HEK293 (cell line): ENCODE results near the gene GFOD1.

Experiments used
- CTCF ChIA-PET: fragments of 350-600 bp; formaldehyde crosslinking; extraction: SDS; loops from one replicate; lab custom pipeline; 2021; ENCODE audit warnings: antibody characterized with exemption; lab: Yijun Ruan, JAX
- POLR2A ChIA-PET: fragments of 300-600 bp; formaldehyde crosslinking; extraction: SDS; loops from one replicate; lab custom pipeline; 2020; ENCODE audit warnings: antibody characterized with exemption, inconsistent platforms; lab: Yijun Ruan, JAX
- H3K27ac ChIP-seq: fragments of 200-500 bp; sonication (Bioruptor generic); 2 replicates; pipeline ENCODE4 v1.5.1; 2014; ENCODE audit warnings: low read depth, low read length, control low read depth, inconsistent platforms; ENCODE audit errors: extremely low read depth
- H3K36me3 ChIP-seq, 2 experiments: fragments of 200-500 bp in 1 of 2; sonication (Bioruptor generic) in 1 of 2; 1 replicate in 1 of 2; 2 replicates in 1 of 2; pipeline ENCODE4 v1.5.1; 2014 to 2017; ENCODE audit warnings: inconsistent platforms in 2 of 2, low read length in 2 of 2; ENCODE audit not compliant: control insufficient read depth in 2 of 2, insufficient read depth in 1 of 2
- H3K4me1 ChIP-seq: fragments of 200-500 bp; sonication (Bioruptor generic); 2 replicates; pipeline ENCODE4 v1.5.1; 2014; ENCODE audit warnings: mild to moderate bottlenecking, low read length, inconsistent platforms; ENCODE audit not compliant: control insufficient read depth, insufficient read depth
- H3K4me3 ChIP-seq: 2 replicates; pipeline ENCODE4 v1.5.1; 2011; ENCODE audit warnings: low read depth, mild to moderate bottlenecking, control low read depth, low read length, moderate library complexity
- H3K9me3 ChIP-seq: fragments of 200-500 bp; sonication (Bioruptor generic); 2 replicates; pipeline ENCODE4 v1.5.1; 2014; ENCODE audit warnings: low read depth, low read length, inconsistent platforms; ENCODE audit not compliant: control insufficient read depth, insufficient read depth
- EGR2 ChIP-seq: fragments of 450-650 bp; formaldehyde crosslinking; IDR thresholded peaks from 2 replicates; pipeline ENCODE4 v1.5.1; 2016; ENCODE audit warnings: low read depth, missing biosample characterization, missing genetic modification characterization
- MYNN ChIP-seq: fragments of 450-650 bp; formaldehyde crosslinking; IDR thresholded peaks from 2 replicates; pipeline ENCODE4 v1.5.1; 2016; ENCODE audit warnings: missing biosample characterization, missing genetic modification characterization, borderline replicate concordance
- PRDM1 ChIP-seq: fragments of 450-650 bp; formaldehyde crosslinking; IDR thresholded peaks from 2 replicates; pipeline ENCODE4; 2016; ENCODE audit warnings: missing biosample characterization, missing genetic modification characterization
- RBAK ChIP-seq: fragments of 450-650 bp; formaldehyde crosslinking; IDR thresholded peaks from 2 replicates; pipeline ENCODE4 v1.5.1; 2016; ENCODE audit warnings: missing biosample characterization, missing genetic modification characterization
- SCRT2 ChIP-seq: fragments of 450-650 bp; formaldehyde crosslinking; IDR thresholded peaks from 2 replicates; pipeline ENCODE4 v1.5.1; 2016; ENCODE audit warnings: missing biosample characterization, missing genetic modification characterization
- ZFP41 ChIP-seq: fragments of 450-650 bp; formaldehyde crosslinking; IDR thresholded peaks from 2 replicates; pipeline ENCODE4 v1.5.1; 2016; ENCODE audit warnings: missing biosample characterization, missing genetic modification characterization, borderline replicate concordance
- ZNF324 ChIP-seq: fragments of 450-650 bp; formaldehyde crosslinking; IDR thresholded peaks from 2 replicates; pipeline ENCODE4 v1.5.1; 2016; ENCODE audit warnings: missing biosample characterization, missing genetic modification characterization
- ZNF416 ChIP-seq: fragments of 450-650 bp; formaldehyde crosslinking; IDR thresholded peaks from 2 replicates; pipeline ENCODE4 v1.5.1; 2016; ENCODE audit warnings: missing biosample characterization, missing genetic modification characterization
- ZNF501 ChIP-seq: fragments of 450-650 bp; formaldehyde crosslinking; IDR thresholded peaks from 2 replicates; pipeline ENCODE4 v1.5.1; 2016; ENCODE audit warnings: missing biosample characterization, missing genetic modification characterization
- ZNF514 ChIP-seq: fragments of 450-650 bp; formaldehyde crosslinking; IDR thresholded peaks from 2 replicates; pipeline ENCODE4 v1.5.1; 2016; ENCODE audit warnings: missing biosample characterization, missing genetic modification characterization
- ZNF521 ChIP-seq: fragments of 450-650 bp; formaldehyde crosslinking; IDR thresholded peaks from 2 replicates; pipeline ENCODE4 v1.5.1; 2017; ENCODE audit warnings: missing biosample characterization, mild to moderate bottlenecking, missing genetic modification characterization
- ZNF530 ChIP-seq: fragments of 450-650 bp; formaldehyde crosslinking; IDR thresholded peaks from 2 replicates; pipeline ENCODE4 v1.5.1; 2016; ENCODE audit warnings: low read depth, missing biosample characterization, missing genetic modification characterization
- ZNF654 ChIP-seq: fragments of 450-650 bp; formaldehyde crosslinking; IDR thresholded peaks from 2 replicates; pipeline ENCODE4 v1.5.1; 2016; ENCODE audit warnings: low read depth, missing biosample characterization, missing genetic modification characterization
- TF ChIP-seq, protein P1 (sequence below): sonication (generic); formaldehyde crosslinking; IDR thresholded peaks from 2 replicates; pipeline ENCODE4 v1.8.1; 2022; ENCODE audit warnings: mild to moderate bottlenecking, moderate library complexity, missing genetic modification reagents
- TF ChIP-seq, protein P2 (sequence below): fragments of 450-650 bp; formaldehyde crosslinking; IDR thresholded peaks from 2 replicates; pipeline ENCODE4 v1.5.1; 2016; ENCODE audit warnings: missing biosample characterization, missing genetic modification characterization, borderline replicate concordance
- TF ChIP-seq, protein P3 (sequence below): fragments of 450-650 bp; formaldehyde crosslinking; IDR thresholded peaks from 2 replicates; pipeline ENCODE4 v1.5.1; 2016; ENCODE audit warnings: missing biosample characterization, missing genetic modification characterization
- TF ChIP-seq, protein P4 (sequence below): fragments of 450-650 bp; formaldehyde crosslinking; IDR thresholded peaks from 2 replicates; pipeline ENCODE4 v1.5.1; 2017; ENCODE audit warnings: missing biosample characterization, missing genetic modification characterization
- TF ChIP-seq, protein P5 (sequence below): fragments of 450-650 bp; formaldehyde crosslinking; IDR thresholded peaks from 2 replicates; pipeline ENCODE4 v1.5.1; 2016; ENCODE audit warnings: missing biosample characterization, missing genetic modification characterization
- TF ChIP-seq, protein P6 (sequence below): fragments of 450-650 bp; formaldehyde crosslinking; IDR thresholded peaks from 2 replicates; pipeline ENCODE4 v1.5.1; 2016; ENCODE audit warnings: missing biosample characterization, missing genetic modification characterization

GFOD1 gene

DNA sequence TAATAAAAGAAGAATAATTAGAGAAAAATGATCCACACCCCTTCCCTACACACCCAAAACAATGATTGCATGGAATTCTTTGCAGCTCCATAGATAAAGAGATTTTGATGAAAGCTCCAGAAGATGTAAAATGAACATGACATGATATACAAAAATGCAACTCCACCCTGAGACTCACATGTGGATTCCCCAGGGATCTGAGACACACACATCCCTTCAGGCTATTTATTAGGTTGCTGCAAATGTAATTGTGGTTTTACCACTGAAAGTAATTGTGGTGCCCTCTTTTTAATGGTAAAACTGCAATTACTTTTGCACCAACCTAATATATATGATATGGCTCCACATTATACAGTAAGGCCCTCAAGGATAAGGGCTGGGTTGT lies 118.7 kb downstream of the GFOD1 start:
- H3K9me3 ChIP-seq = no peaks in the 10 kb centered on the region
- TF ChIP-seq, protein P1, sequence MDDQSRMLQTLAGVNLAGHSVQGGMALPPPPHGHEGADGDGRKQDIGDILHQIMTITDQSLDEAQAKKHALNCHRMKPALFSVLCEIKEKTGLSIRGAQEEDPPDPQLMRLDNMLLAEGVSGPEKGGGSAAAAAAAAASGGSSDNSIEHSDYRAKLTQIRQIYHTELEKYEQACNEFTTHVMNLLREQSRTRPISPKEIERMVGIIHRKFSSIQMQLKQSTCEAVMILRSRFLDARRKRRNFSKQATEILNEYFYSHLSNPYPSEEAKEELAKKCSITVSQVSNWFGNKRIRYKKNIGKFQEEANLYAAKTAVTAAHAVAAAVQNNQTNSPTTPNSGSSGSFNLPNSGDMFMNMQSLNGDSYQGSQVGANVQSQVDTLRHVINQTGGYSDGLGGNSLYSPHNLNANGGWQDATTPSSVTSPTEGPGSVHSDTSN (CRISPR knock-in tag) = no peak
- no peak for TF ChIP-seq ZFP41 (tag by site-specific recombination)
- no peak for TF ChIP-seq ZNF521 (tag by site-specific recombination)
- TF ChIP-seq, protein P2, sequence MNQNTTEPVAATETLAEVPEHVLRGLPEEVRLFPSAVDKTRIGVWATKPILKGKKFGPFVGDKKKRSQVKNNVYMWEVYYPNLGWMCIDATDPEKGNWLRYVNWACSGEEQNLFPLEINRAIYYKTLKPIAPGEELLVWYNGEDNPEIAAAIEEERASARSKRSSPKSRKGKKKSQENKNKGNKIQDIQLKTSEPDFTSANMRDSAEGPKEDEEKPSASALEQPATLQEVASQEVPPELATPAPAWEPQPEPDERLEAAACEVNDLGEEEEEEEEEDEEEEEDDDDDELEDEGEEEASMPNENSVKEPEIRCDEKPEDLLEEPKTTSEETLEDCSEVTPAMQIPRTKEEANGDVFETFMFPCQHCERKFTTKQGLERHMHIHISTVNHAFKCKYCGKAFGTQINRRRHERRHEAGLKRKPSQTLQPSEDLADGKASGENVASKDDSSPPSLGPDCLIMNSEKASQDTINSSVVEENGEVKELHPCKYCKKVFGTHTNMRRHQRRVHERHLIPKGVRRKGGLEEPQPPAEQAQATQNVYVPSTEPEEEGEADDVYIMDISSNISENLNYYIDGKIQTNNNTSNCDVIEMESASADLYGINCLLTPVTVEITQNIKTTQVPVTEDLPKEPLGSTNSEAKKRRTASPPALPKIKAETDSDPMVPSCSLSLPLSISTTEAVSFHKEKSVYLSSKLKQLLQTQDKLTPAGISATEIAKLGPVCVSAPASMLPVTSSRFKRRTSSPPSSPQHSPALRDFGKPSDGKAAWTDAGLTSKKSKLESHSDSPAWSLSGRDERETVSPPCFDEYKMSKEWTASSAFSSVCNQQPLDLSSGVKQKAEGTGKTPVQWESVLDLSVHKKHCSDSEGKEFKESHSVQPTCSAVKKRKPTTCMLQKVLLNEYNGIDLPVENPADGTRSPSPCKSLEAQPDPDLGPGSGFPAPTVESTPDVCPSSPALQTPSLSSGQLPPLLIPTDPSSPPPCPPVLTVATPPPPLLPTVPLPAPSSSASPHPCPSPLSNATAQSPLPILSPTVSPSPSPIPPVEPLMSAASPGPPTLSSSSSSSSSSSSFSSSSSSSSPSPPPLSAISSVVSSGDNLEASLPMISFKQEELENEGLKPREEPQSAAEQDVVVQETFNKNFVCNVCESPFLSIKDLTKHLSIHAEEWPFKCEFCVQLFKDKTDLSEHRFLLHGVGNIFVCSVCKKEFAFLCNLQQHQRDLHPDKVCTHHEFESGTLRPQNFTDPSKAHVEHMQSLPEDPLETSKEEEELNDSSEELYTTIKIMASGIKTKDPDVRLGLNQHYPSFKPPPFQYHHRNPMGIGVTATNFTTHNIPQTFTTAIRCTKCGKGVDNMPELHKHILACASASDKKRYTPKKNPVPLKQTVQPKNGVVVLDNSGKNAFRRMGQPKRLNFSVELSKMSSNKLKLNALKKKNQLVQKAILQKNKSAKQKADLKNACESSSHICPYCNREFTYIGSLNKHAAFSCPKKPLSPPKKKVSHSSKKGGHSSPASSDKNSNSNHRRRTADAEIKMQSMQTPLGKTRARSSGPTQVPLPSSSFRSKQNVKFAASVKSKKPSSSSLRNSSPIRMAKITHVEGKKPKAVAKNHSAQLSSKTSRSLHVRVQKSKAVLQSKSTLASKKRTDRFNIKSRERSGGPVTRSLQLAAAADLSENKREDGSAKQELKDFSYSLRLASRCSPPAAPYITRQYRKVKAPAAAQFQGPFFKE (tag by site-specific recombination) = no peak
- no peak overlapping the region for H3K27ac ChIP-seq
- H3K4me1 ChIP-seq = peaks cover 10% of the 10 kb centered on the region
- ChIA-PET POLR2A (no interaction called here), CTCF (interaction anchor here (0.6 to 1.0 kb wide), 2 partner anchors 11 to 25 kb away, joined by 3 to 4 read pairs; no protein-coding TSS in a partner anchor)
- H3K4me3 ChIP-seq = no peak overlapping the region
- peaks cover 0 to 8% of the 10 kb centered on the region in 2 experiments; a peak in 2 of 3 replicates for H3K36me3 ChIP-seq

DNA sequence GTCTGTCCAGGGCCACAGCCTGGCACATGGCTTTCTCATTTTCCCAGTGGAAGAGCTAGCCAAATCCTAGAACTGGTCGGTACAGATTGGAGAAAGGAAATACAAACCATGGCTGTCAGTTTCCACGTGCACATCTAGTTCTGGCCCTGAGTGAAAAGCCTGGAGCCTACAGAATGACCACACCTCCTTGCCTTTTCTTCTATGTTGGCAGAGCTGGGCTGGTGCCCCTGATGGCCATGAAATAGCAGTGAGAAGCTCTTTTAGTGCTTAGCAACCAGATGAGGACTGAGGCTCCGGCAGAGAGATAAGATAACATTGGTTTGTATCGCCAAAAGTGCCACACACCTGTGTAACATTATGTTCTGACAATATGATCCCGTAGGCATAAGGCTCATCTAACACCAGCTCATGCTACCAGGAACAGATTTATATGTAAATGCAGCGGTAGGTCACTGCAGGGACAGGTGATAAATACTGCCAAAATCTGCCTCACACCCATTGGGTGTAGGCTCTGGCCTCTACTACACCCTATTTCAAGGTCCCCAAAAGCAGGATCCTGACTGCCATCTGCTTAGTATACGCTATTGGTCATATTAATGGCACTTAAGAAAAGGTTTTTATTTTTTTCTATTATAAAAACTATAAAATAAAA lies 119.2 kb downstream of the GFOD1 start:
- POLR2A ChIA-PET = no interaction called here
- CTCF ChIA-PET = interaction anchor here (0.6 to 1.0 kb wide), 2 partner anchors 12 to 24 kb away, joined by 3 to 4 read pairs; no protein-coding TSS in a partner anchor
- H3K36me3 ChIP-seq = peaks cover 0 to 8% of the 10 kb centered on the region in 2 experiments; a peak in 2 of 3 replicates
- H3K4me3 ChIP-seq = no peak overlapping the region
- no peaks in the 10 kb centered on the region for H3K9me3 ChIP-seq
- H3K27ac ChIP-seq = no peak overlapping the region
- peaks cover 8% of the 10 kb centered on the region for H3K4me1 ChIP-seq
- TF ChIP-seq PRDM1 (no peak), ZNF416 (no peak), ZNF654 (no peak), RBAK (tag by site-specific recombination) (no peak), ZNF501 (tag by site-specific recombination) (no peak), ZNF530 (tag by site-specific recombination) (no peak), ZNF514 (tag by site-specific recombination) (no peak), EGR2 (tag by site-specific recombination) (no peak), ZNF324 (tag by site-specific recombination) (no peak), MYNN (tag by site-specific recombination) (no peak), SCRT2 (tag by site-specific recombination) (no peak)
- TF ChIP-seq, protein P3, sequence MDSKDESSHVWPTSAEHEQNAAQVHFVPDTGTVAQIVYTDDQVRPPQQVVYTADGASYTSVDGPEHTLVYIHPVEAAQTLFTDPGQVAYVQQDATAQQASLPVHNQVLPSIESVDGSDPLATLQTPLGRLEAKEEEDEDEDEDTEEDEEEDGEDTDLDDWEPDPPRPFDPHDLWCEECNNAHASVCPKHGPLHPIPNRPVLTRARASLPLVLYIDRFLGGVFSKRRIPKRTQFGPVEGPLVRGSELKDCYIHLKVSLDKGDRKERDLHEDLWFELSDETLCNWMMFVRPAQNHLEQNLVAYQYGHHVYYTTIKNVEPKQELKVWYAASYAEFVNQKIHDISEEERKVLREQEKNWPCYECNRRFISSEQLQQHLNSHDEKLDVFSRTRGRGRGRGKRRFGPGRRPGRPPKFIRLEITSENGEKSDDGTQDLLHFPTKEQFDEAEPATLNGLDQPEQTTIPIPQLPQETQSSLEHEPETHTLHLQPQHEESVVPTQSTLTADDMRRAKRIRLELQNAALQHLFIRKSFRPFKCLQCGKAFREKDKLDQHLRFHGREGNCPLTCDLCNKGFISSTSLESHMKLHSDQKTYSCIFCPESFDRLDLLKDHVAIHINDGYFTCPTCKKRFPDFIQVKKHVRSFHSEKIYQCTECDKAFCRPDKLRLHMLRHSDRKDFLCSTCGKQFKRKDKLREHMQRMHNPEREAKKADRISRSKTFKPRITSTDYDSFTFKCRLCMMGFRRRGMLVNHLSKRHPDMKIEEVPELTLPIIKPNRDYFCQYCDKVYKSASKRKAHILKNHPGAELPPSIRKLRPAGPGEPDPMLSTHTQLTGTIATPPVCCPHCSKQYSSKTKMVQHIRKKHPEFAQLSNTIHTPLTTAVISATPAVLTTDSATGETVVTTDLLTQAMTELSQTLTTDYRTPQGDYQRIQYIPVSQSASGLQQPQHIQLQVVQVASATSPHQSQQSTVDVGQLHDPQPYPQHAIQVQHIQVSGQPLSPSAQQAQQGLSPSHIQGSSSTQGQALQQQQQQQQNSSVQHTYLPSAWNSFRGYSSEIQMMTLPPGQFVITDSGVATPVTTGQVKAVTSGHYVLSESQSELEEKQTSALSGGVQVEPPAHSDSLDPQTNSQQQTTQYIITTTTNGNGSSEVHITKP (tag by site-specific recombination) = no peak
- TF ChIP-seq, protein P4, sequence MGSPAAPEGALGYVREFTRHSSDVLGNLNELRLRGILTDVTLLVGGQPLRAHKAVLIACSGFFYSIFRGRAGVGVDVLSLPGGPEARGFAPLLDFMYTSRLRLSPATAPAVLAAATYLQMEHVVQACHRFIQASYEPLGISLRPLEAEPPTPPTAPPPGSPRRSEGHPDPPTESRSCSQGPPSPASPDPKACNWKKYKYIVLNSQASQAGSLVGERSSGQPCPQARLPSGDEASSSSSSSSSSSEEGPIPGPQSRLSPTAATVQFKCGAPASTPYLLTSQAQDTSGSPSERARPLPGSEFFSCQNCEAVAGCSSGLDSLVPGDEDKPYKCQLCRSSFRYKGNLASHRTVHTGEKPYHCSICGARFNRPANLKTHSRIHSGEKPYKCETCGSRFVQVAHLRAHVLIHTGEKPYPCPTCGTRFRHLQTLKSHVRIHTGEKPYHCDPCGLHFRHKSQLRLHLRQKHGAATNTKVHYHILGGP (tag by site-specific recombination) = no peak
- TF ChIP-seq, protein P5, sequence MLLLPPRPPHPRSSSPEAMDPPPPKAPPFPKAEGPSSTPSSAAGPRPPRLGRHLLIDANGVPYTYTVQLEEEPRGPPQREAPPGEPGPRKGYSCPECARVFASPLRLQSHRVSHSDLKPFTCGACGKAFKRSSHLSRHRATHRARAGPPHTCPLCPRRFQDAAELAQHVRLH (tag by site-specific recombination) = no peak
- TF ChIP-seq, protein P6, sequence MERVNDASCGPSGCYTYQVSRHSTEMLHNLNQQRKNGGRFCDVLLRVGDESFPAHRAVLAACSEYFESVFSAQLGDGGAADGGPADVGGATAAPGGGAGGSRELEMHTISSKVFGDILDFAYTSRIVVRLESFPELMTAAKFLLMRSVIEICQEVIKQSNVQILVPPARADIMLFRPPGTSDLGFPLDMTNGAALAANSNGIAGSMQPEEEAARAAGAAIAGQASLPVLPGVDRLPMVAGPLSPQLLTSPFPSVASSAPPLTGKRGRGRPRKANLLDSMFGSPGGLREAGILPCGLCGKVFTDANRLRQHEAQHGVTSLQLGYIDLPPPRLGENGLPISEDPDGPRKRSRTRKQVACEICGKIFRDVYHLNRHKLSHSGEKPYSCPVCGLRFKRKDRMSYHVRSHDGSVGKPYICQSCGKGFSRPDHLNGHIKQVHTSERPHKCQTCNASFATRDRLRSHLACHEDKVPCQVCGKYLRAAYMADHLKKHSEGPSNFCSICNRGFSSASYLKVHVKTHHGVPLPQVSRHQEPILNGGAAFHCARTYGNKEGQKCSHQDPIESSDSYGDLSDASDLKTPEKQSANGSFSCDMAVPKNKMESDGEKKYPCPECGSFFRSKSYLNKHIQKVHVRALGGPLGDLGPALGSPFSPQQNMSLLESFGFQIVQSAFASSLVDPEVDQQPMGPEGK (tag by site-specific recombination) = no peak
